DND-41 (cell line): ENCODE data around the gene NUCB1.

Source experiments
- ATAC-seq: fragments of 200-7000 bp; cut with Tn5 transposase; 3 replicates; pipeline ENCODE4 v1.9.1; 2021; ENCODE audit warnings: low read depth; ENCODE audit not compliant: insufficient read depth
- DNase-seq: peaks from one replicate; pipeline ENCODE4 v3.0.0-alpha.2; 2020
- H2AFZ ChIP-seq: 2 replicates; pipeline ENCODE4 v1.6.0; 2012; ENCODE audit warnings: low read depth, low read length
- H3K27ac ChIP-seq: 2 replicates; pipeline ENCODE4 v1.5.1; 2012; ENCODE audit warnings: low read length, inconsistent platforms
- H3K27me3 ChIP-seq: fragments of 200-600 bp; sonication (generic); 2 replicates; pipeline ENCODE4 v1.6.0; 2012; ENCODE audit warnings: low read length, mild to moderate bottlenecking, inconsistent platforms; ENCODE audit not compliant: insufficient read depth, poor library complexity
- H3K36me3 ChIP-seq: 2 replicates; pipeline ENCODE4 v1.5.1; 2012; ENCODE audit warnings: low read length, inconsistent platforms; ENCODE audit not compliant: insufficient read depth
- H3K4me1 ChIP-seq: 2 replicates; pipeline ENCODE4 v1.5.1; 2012; ENCODE audit warnings: mild to moderate bottlenecking, low read length; ENCODE audit not compliant: insufficient read depth
- H3K4me2 ChIP-seq: 2 replicates; pipeline ENCODE4 v1.6.0; 2012; ENCODE audit warnings: mild to moderate bottlenecking, moderate library complexity, low read length, inconsistent platforms; ENCODE audit not compliant: insufficient read depth
- H3K4me3 ChIP-seq, 2 experiments: fragments of 200-600 bp in 1 of 2; shearing (Covaris generic) in 1 of 2; 2 replicates each; pipeline ENCODE4 v1.5.1; 2012 to 2016; ENCODE audit warnings: inconsistent platforms in 2 of 2, low read length in 2 of 2, mild to moderate bottlenecking in 2 of 2, low read depth in 1 of 2, moderate library complexity in 1 of 2
- H3K79me2 ChIP-seq: 2 replicates; pipeline ENCODE4 v1.6.0; 2012; ENCODE audit warnings: low read length, inconsistent platforms; ENCODE audit not compliant: insufficient read depth
- H3K9ac ChIP-seq: 2 replicates; pipeline ENCODE4 v1.6.0; 2012; ENCODE audit warnings: low read depth, mild to moderate bottlenecking, inconsistent platforms, low read length, moderate library complexity
- H3K9me3 ChIP-seq: 2 replicates; pipeline ENCODE4 v1.5.1; 2012; ENCODE audit warnings: low read length, moderate library complexity, mild to moderate bottlenecking, inconsistent platforms; ENCODE audit not compliant: insufficient read depth, severe bottlenecking
- H4K20me1 ChIP-seq: 2 replicates; pipeline ENCODE4 v1.6.0; 2012; ENCODE audit warnings: low read length; ENCODE audit not compliant: insufficient read depth
- EZH2 ChIP-seq: IDR thresholded peaks from 3 replicates; pipeline ENCODE4 v1.6.1; 2012; ENCODE audit warnings: borderline replicate concordance, low read depth, mild to moderate bottlenecking, moderate library complexity, low read length, inconsistent platforms; ENCODE audit not compliant: severe bottlenecking
- TF ChIP-seq, protein P1 (sequence below): IDR thresholded peaks from 2 replicates; pipeline ENCODE4 v1.5.1; 2012; ENCODE audit warnings: borderline replicate concordance, low read length, moderate library complexity, mild to moderate bottlenecking; ENCODE audit not compliant: poor library complexity, severe bottlenecking; ENCODE audit errors: extremely low read depth

Gene NUCB1

DNA sequence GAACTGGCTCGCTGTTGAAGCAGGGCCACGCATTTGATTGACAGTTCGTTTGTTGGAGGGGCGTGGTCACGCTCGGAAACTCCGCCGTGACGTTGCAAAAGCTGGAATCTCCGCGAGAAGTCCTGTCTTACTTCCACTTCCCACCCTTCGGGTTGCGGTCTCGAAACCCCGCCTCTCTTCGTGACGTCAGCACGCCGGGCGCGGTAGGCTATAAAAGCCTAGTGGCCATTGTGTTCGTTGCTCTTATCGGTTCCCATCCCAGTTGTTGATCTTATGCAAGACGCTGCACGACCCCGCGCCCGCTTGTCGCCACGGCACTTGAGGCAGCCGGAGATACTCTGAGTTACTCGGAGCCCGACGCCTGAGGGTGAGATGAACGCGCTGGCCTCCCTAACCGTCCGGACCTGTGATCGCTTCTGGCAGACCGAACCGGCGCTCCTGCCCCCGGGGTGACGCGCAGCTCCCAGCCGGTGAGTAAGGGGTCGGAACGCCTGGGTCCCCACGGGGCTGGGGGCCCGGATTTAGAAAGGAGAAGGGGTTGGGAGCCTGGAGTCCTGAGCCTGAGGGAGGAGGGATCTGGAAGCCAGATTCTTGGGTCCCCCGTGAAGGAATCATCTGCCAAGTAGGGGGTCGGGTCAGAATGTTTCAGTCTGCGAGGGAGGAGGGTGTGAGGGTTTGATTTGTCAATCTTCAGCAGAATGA, 27.8 kb upstream of the NUCB1 start, which contains the start of gene PPP1R15A:
Gene PPP1R15A, plus strand, starts transcription at position 240 of the 702 bp plus-strand sequence. CDS start 813 bp downstream, outside the sequence.
- H3K4me1 ChIP-seq: peaks cover 36% of the 10 kb centered on the region
- H3K79me2 ChIP-seq: peaks cover 24% of the 10 kb centered on the region
- peak within 1 kb of the TSS; percentile 89 for H3K9ac ChIP-seq
- TF ChIP-seq, protein P1, sequence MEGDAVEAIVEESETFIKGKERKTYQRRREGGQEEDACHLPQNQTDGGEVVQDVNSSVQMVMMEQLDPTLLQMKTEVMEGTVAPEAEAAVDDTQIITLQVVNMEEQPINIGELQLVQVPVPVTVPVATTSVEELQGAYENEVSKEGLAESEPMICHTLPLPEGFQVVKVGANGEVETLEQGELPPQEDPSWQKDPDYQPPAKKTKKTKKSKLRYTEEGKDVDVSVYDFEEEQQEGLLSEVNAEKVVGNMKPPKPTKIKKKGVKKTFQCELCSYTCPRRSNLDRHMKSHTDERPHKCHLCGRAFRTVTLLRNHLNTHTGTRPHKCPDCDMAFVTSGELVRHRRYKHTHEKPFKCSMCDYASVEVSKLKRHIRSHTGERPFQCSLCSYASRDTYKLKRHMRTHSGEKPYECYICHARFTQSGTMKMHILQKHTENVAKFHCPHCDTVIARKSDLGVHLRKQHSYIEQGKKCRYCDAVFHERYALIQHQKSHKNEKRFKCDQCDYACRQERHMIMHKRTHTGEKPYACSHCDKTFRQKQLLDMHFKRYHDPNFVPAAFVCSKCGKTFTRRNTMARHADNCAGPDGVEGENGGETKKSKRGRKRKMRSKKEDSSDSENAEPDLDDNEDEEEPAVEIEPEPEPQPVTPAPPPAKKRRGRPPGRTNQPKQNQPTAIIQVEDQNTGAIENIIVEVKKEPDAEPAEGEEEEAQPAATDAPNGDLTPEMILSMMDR: peak; percentile 17
- no peak for TF ChIP-seq EZH2
- peak; percentile 80 for ATAC-seq
- peaks cover 34% of the 10 kb centered on the region for H3K36me3 ChIP-seq
- H3K4me3 ChIP-seq: peak within 1 kb of the TSS; percentile 74 to 82
- peak within 1 kb of the TSS; percentile 85 for H2AFZ ChIP-seq
- H3K27me3 ChIP-seq: peaks cover 4% of the 10 kb centered on the region
- H4K20me1 ChIP-seq: peaks cover 12% of the 10 kb centered on the region; the same call in 1 of the 2 replicates
- H3K9me3 ChIP-seq: no peaks in the 10 kb centered on the region
- H3K27ac ChIP-seq: peak within 1 kb of the TSS; percentile 90
- DNase-seq: peak; percentile 98
- peak within 1 kb of the TSS; percentile 84 for H3K4me2 ChIP-seq

DNA sequence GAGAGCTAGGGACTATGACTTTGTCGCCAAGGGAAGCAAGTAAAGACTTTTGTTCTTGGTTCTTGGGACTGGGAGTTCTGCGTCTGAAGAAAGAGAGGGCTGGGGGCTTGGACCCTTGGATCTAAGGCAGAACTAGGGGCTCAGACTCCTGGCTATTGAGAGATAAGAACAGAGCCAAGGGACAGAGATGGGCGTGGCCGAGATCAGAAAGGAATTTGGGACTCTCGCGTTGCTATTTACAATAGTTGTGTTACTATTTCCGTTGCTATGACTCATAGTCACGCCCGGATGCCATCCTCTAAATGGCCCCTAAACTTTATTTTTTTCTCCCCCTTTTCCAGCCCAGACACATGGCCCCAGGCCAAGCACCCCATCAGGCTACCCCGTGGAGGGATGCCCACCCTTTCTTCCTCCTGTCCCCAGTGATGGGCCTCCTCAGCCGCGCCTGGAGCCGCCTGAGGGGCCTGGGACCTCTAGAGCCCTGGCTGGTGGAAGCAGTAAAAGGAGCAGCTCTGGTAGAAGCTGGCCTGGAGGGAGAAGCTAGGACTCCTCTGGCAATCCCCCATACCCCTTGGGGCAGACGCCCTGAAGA, 27.1 kb upstream of the NUCB1 start:
- peaks cover 24% of the 10 kb centered on the region for H3K79me2 ChIP-seq
- peak overlapping the region; percentile 74 to 82 for H3K4me3 ChIP-seq
- H2AFZ ChIP-seq: peak overlapping the region; percentile 85
- H3K4me2 ChIP-seq: peak overlapping the region; percentile 84
- H3K4me1 ChIP-seq: peaks cover 36% of the 10 kb centered on the region
- H3K27me3 ChIP-seq: peaks cover 2% of the 10 kb centered on the region
- H4K20me1 ChIP-seq: peaks cover 12% of the 10 kb centered on the region; the same call in 1 of the 2 replicates
- H3K9me3 ChIP-seq: no peaks in the 10 kb centered on the region
- DNase-seq (peak; percentile 77), ATAC-seq (peak; percentile 70)
- peaks cover 34% of the 10 kb centered on the region for H3K36me3 ChIP-seq
- TF ChIP-seq EZH2: no peak
- TF ChIP-seq, protein P1: no peak
- peak overlapping the region; percentile 90 for H3K27ac ChIP-seq
- H3K9ac ChIP-seq: peak overlapping the region; percentile 89

- peak overlapping the region; percentile 84 for H3K4me2 ChIP-seq
- no peak overlapping the region for H2AFZ ChIP-seq
- peaks cover 12% of the 10 kb centered on the region; the same call in 1 of the 2 replicates for H4K20me1 ChIP-seq
- peaks cover 36% of the 10 kb centered on the region for H3K4me1 ChIP-seq
- H3K4me3 ChIP-seq: peak overlapping the region; percentile 74 to 82; a peak in 3 of 4 replicates
- no peaks in the 10 kb centered on the region for H3K27me3 ChIP-seq
- peak overlapping the region; percentile 90 for H3K27ac ChIP-seq
- DNase-seq: no peak
- no peak for TF ChIP-seq EZH2
- TF ChIP-seq, protein P1: no peak
- ATAC-seq: no peak
- H3K9me3 ChIP-seq: no peaks in the 10 kb centered on the region
- H3K36me3 ChIP-seq: peaks cover 34% of the 10 kb centered on the region
- peaks cover 24% of the 10 kb centered on the region for H3K79me2 ChIP-seq
- H3K9ac ChIP-seq: peak overlapping the region; percentile 89
These were observed 26.4 kb upstream of the NUCB1 start for GRCh38 chr19:48873476-48874302.
